Psoas muscle (tissue), 8 donors: Measurements from ENCODE around the gene ENO3. TPM values are rescaled to one million over a fixed set of nuclear protein-coding genes. Genes with fewer than 3 reads are reported as not detected.

Experiments
- ATAC-seq, 4 donors: fragments of 200-7000 bp; cut with Tn5 transposase; one replicate each; pipeline ENCODE4 v1.9.1; 2020; ENCODE audit warnings: moderate library complexity in 3 of 4, mild to moderate bottlenecking in 2 of 4
- DNase-seq, 2 donors: peaks; one replicate each; pipeline ENCODE4 v3.0.0-alpha.2; 2020
- H3K27ac ChIP-seq: fragments of 200-600 bp; one replicate; pipeline ENCODE4 v1.8.0; 2022
- H3K27me3 ChIP-seq, 3 donors: fragments of 200-600 bp in 1 of 3; one replicate each; pipeline versions ENCODE4 v1.6.1 to v1.8.0; 2013 to 2022; ENCODE audit warnings: low read length in 2 of 3, mild to moderate bottlenecking in 2 of 3, moderate library complexity in 1 of 3; ENCODE audit not compliant: insufficient read depth in 3 of 3
- H3K36me3 ChIP-seq, 2 donors: fragments of 200-600 bp in 1 of 2; one replicate each; pipeline versions ENCODE4 v1.6.1 to v1.8.0; 2013 to 2022; ENCODE audit warnings: low read depth in 1 of 2, mild to moderate bottlenecking in 1 of 2, moderate library complexity in 1 of 2; ENCODE audit not compliant: insufficient read depth in 1 of 2
- H3K4me1 ChIP-seq: fragments of 200-600 bp; one replicate; pipeline ENCODE4 v1.8.0; 2022
- H3K4me3 ChIP-seq: fragments of 200-600 bp; one replicate; pipeline ENCODE4 v1.8.0; 2022; ENCODE audit warnings: mild to moderate bottlenecking
- H3K9me3 ChIP-seq: fragments of 200-600 bp; one replicate; pipeline ENCODE4 v1.8.0; 2022
- WGBS, 3 donors: extraction: QIAGEN DNeasy Blood & Tissue Kit; methylation state at CpG; one replicate each; pipeline versions ENCODE4 v1.1.6 to v1.1.7; 2013; 5-methylcytosine and 5-hydroxymethylcytosine counted together
- intact Hi-C, 2 donors: fragments of 100-400 bp; cut with DNase I; formaldehyde crosslinking; loops; one replicate each; pipeline versions ENCODE4 v1.11.0 to v1.14.2; 2022
- polyA plus RNA-seq, 3 donors: library from polyadenylated mRNA; stranded (reverse); fragments of 200-250 nt; gene quantifications; one replicate each; pipeline ENCODE4 v1.2.3, GENCODE V29; 2013
- total RNA-seq, 4 donors: library from RNA; stranded (reverse); fragmentation: NEBNext Ultra II Directional in 2 of 4; extraction: Animal tissue kit (Norgen Biotek cat#: 25700) in 2 of 4; gene quantifications; one replicate each; pipeline versions ENCODE4 v1.2.1 to v1.2.4, GENCODE V29; 2021 to 2023
- TF ChIP-seq, protein P1 (sequence below): fragments of 200-600 bp; IDR thresholded peaks from one replicate; pipeline ENCODE4 v1.8.0; 2022; ENCODE audit warnings: antibody characterized with exemption
- donor health status: healthy with polysubstance abuse.
- donor health status: DM: no; HTN: no; CAD: no; lungs with moderate emphysema.
- donor health status: Bipolar disorder and iron deficiency.
- donor health status: healthy.
- donor health status: DM: yes; HTN: yes; CAD: no.
- donor health status: DM: no; HTN: no; CAD: no.
- donor health status: DM: no; HTN: no; CAD: no.
- donor health status: DM: yes; HTN: yes; CAD: no.

Gene ENO3
- total and polyA plus RNA-seq, 7 donors = 1,126 to 5,696 (median 2,679) TPM

DNA sequence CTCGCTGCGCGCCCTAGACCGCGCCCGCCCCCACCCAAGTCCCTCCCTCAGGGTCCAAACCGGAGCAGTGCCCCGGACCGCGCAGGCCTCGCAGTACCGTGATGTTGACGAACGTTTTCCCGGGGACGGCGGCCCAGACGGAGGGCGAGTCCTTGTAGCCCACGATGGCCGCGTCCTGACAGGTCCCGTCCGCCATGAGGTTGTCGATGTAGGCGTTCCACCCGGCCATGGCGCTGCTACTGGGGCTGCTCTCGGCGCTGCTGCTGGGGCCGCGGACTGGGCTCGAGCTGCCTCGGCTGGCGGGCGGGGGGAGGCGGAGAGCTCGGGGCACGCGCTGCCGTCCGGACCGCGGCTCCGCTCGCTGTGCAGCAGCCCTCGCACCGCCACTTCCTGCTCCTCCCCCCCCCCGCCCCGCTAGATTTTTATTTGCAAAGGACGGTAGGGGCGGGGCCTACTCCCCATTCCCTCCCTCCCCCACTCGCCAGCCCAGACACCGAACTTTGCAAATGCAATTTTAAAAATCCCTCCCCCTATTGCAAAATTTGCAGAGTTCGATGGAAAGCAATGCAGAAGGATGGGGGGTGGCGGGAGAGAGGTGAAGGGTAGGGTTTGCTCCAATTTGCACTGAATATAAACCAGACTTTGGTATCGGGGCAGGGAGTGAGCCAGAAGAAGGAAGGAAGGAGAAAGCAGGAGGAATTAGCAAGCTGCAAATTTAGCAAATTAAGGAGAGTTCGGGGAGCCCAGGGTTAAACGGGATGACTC lies 2.6 kb upstream of the ENO3 start, which contains the start of gene PFN1:
TSS of gene PFN1 (minus strand) at position 365 of the 765 bp plus-strand sequence. CDS start at position 229, 136 bp downstream.
- ATAC-seq (peak; percentile 64 to 67 (median 66)), DNase-seq (peak; percentile 91 to 95)
- WGBS, 3 donors = 0% methylated on average over 33 to 58 of the region's 59 CpGs
- Histone ChIP-seq H3K4me1 (peaks cover 35% of the 10 kb centered on the region), H3K9me3 (no peaks in the 10 kb centered on the region), H3K4me3 (peak within 1 kb of the TSS; percentile 97), H3K36me3 (peaks cover 0 to 36% of the 10 kb centered on the region in 2 donors), H3K27ac (peak within 1 kb of the TSS; percentile 96), H3K27me3 (no peaks in the 10 kb centered on the region)
- intact Hi-C loops = loop anchor here in 1 of 2 donors (1.0 kb wide), 1 partner anchor 19 kb away; the partner anchor contains the start of gene SPAG7
- TF ChIP-seq, protein P1, sequence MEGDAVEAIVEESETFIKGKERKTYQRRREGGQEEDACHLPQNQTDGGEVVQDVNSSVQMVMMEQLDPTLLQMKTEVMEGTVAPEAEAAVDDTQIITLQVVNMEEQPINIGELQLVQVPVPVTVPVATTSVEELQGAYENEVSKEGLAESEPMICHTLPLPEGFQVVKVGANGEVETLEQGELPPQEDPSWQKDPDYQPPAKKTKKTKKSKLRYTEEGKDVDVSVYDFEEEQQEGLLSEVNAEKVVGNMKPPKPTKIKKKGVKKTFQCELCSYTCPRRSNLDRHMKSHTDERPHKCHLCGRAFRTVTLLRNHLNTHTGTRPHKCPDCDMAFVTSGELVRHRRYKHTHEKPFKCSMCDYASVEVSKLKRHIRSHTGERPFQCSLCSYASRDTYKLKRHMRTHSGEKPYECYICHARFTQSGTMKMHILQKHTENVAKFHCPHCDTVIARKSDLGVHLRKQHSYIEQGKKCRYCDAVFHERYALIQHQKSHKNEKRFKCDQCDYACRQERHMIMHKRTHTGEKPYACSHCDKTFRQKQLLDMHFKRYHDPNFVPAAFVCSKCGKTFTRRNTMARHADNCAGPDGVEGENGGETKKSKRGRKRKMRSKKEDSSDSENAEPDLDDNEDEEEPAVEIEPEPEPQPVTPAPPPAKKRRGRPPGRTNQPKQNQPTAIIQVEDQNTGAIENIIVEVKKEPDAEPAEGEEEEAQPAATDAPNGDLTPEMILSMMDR = no peak

DNA sequence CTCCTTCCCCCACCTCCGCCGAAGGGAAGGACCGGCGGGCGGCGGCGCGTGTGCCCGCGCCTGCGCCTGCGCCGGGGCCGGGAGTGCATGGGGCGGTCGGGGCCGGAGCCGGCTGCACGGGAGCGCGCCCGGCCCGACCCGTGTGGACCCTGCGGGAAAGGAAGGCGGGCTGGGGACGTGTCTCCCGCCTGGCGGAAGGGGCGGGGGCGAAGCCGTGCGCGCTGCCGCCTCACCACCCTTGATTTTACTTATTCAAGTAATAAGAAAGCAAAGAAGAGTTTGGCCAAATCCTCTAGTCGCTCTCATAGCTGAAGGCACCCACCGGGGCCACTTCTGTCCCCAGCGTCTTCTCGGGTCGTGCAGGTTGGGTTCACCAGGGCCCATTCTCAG lies 2.0 kb upstream of the ENO3 start:
- Histone ChIP-seq H3K27me3 (no peaks in the 10 kb centered on the region), H3K4me1 (peaks cover 41% of the 10 kb centered on the region), H3K27ac (peak overlapping the region; percentile 96), H3K36me3 (peaks cover 0 to 34% of the 10 kb centered on the region in 2 donors), H3K9me3 (no peaks in the 10 kb centered on the region), H3K4me3 (peak overlapping the region; percentile 97)
- peak; percentile 89 to 92 for DNase-seq
- intact Hi-C loops = loop anchor here in 1 of 2 donors (1.0 kb wide), 1 partner anchor 18 kb away; the partner anchor contains the start of gene SPAG7
- ATAC-seq = peak; percentile 65 to 71 (median 70)
- 0 to 1% (median 0%) methylated on average over 18 to 40 of the region's 40 CpGs for WGBS, 3 donors
- TF ChIP-seq, protein P1 = no peak

DNA sequence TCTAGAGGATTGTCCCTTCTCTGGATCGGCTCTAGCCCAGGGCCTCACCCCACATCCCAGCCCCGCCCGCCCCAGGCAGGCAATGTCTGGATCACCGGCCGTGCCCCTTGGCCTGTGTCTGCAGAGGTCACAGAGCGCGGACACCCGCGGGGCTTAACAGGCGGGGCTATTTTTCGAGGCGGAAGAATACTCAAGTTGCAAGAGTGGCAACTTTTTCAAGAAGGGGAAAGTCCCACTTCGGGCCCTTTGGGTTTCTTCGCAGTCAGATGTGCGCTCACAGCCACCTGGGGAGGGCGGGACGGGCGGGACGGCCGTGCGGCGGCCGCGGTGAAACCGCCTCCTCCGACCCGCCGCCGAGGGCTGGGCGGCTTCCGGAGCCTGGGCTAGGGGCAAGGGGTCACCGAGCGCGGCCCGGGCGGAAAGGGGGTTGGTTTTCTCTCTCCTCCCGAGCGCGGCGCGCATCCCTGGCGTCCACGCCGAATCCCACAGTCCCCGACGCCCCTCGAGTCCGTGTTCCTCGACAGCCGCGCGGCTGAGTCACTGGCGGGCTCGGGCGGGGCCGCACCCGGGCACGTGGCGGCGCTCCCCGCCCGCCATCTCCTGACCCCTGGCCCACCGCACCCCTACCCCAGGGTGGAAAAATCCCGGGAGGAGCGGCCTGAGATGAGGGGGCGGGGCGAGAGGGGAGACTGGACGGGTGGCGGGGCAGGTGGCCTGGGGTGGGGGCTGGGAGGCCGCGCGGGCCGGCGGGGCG lies 1.4 kb upstream of the ENO3 start:
- 0 to 1% (median 0%) methylated on average over 34 to 75 of the region's 75 CpGs for WGBS, 3 donors
- peaks cover 47% of the 10 kb centered on the region for H3K4me1 ChIP-seq
- TF ChIP-seq, protein P1 = no peak
- H3K9me3 ChIP-seq = no peaks in the 10 kb centered on the region
- H3K36me3 ChIP-seq = peaks cover 0 to 34% of the 10 kb centered on the region in 2 donors
- intact Hi-C loops = loop anchor here in 1 of 2 donors (2.0 kb wide), 1 partner anchor 17 kb away; the partner anchor contains the start of gene SPAG7
- H3K4me3 ChIP-seq = peak overlapping the region; percentile 97
- peak; percentile 87 to 89 for DNase-seq
- peak overlapping the region; percentile 96 for H3K27ac ChIP-seq
- no peaks in the 10 kb centered on the region for H3K27me3 ChIP-seq
- peak; percentile 17 to 31 (median 25) for ATAC-seq

- DNase-seq = peak; percentile 77 to 85
Observed at GRCh38 chr17:4950075-4950745, 709 bp upstream of the ENO3 start.

More at GRCh38 chr17:4950075-4950745, 709 bp upstream of the ENO3 start:
- intact Hi-C loops = loop anchor here in 1 of 2 donors (2.0 kb wide), 1 partner anchor 17 kb away; the partner anchor contains the start of gene SPAG7
- Histone ChIP-seq H3K36me3 (peaks cover 0 to 28% of the 10 kb centered on the region in 2 donors), H3K27me3 (no peaks in the 10 kb centered on the region), H3K4me3 (peak overlapping the region; percentile 97), H3K27ac (peak overlapping the region; percentile 96), H3K9me3 (no peaks in the 10 kb centered on the region), H3K4me1 (peaks cover 43% of the 10 kb centered on the region)
- 2 to 5% (median 5%) methylated on average over 30 to 52 of the region's 52 CpGs for WGBS, 3 donors
- TF ChIP-seq, protein P1 = no peak
- ATAC-seq = peak; percentile 54 to 62 (median 56)
